COLO829 (cell line): ENCODE measurements around the gene CFAP43.

Source experiments
- DNase-seq: peaks from one replicate; pipeline ENCODE4 v3.0.0; 2012; ENCODE audit warnings: low spot score

The CFAP43 gene

GRCh38 chr10:104139221-104139620 is 92.9 kb downstream of the CFAP43 start:
- no peak for DNase-seq

GRCh38 chr10:104138131-104138530 is 94.0 kb downstream of the CFAP43 start:
- DNase-seq = no peak

- no peak for DNase-seq
Measured at GRCh38 chr10:104130041-104130440, 102.1 kb downstream of the CFAP43 start.

- no peak for DNase-seq
Measured at GRCh38 chr10:104128214-104128613, 104.0 kb downstream of the CFAP43 start.

GRCh38 chr10:104127411-104127810 is 104.8 kb downstream of the CFAP43 start:
- DNase-seq = no peak

- no peak for DNase-seq
Measured at GRCh38 chr10:104123397-104123796, 108.8 kb downstream of the CFAP43 start.

- no peak for DNase-seq
Measured at GRCh38 chr10:104122225-104123107, 109.7 kb downstream of the CFAP43 start.

- peak; percentile 88 for DNase-seq
Measured at GRCh38 chr10:104121485-104122224, 110.5 kb downstream of the CFAP43 start, which contains the start of gene SFR1. Gene SFR1, plus strand, starts transcription at chr10:104122171. Its CDS starts 13 bp downstream, at chr10:104122184.

GRCh38 chr10:104120903-104121484 is 111.2 kb downstream of the CFAP43 start:
- peak; percentile 53 for DNase-seq

- no peak for DNase-seq
Measured at GRCh38 chr10:104120512-104120902, 111.7 kb downstream of the CFAP43 start.

- DNase-seq = no peak
Measured at GRCh38 chr10:104119996-104120395, 112.2 kb downstream of the CFAP43 start.

GRCh38 chr10:104117839-104118323 is 114.3 kb downstream of the CFAP43 start:
- DNase-seq = no peak

- DNase-seq = no peak
Measured at GRCh38 chr10:104113376-104113956, 118.7 kb downstream of the CFAP43 start.

- DNase-seq = peak; percentile 22
Measured at GRCh38 chr10:104109908-104110662, 122.1 kb downstream of the CFAP43 start.

GRCh38 chr10:104104926-104105325 is 127.2 kb downstream of the CFAP43 start:
- DNase-seq = no peak

- no peak for DNase-seq
Measured at GRCh38 chr10:104104418-104104817, 127.7 kb downstream of the CFAP43 start.

GRCh38 chr10:104103956-104104355 is 128.2 kb downstream of the CFAP43 start:
- DNase-seq = no peak

- DNase-seq = no peak
Measured at GRCh38 chr10:104101902-104102301, 130.3 kb downstream of the CFAP43 start.

- DNase-seq = no peak
Measured at GRCh38 chr10:104100795-104101194, 131.4 kb downstream of the CFAP43 start.

- no peak for DNase-seq
Measured at GRCh38 chr10:104099941-104100340, 132.2 kb downstream of the CFAP43 start.

- no peak for DNase-seq
Measured at GRCh38 chr10:104099269-104099668, 132.9 kb downstream of the CFAP43 start.
